Vagina (tissue), 2 donors: ENCODE measurements around the gene CFHR3. TPM values are rescaled to one million over a fixed set of nuclear protein-coding genes. Genes with fewer than 3 reads are reported as not detected.

Experiments used
- DNase-seq, 2 donors: peaks; one replicate each; pipeline ENCODE4 v3.0.0-alpha.2; 2017; ENCODE audit errors: extremely low spot score in 2 of 2
- H3K27ac ChIP-seq: fragments of 200-600 bp; sonication (generic); one replicate; pipeline ENCODE4 v1.5.1; 2019
- H3K27me3 ChIP-seq: fragments of 200-600 bp; sonication (generic); one replicate; pipeline ENCODE4 v1.5.1; 2019
- H3K36me3 ChIP-seq, 2 donors: fragments of 200-600 bp; sonication (generic); one replicate each; pipeline ENCODE4 v1.5.1; 2017 to 2019
- H3K4me1 ChIP-seq: fragments of 200-600 bp; sonication (generic); one replicate; pipeline ENCODE4 v1.5.1; 2019
- H3K4me3 ChIP-seq, 2 donors: fragments of 200-600 bp; sonication (generic); 1 replicate in 1 of 2; 2 replicates in 1 of 2; pipeline ENCODE4 v1.5.1; 2016 to 2019
- H3K9me3 ChIP-seq: fragments of 200-600 bp; sonication (generic); one replicate; pipeline ENCODE4 v1.5.1; 2019
- CTCF ChIP-seq, 3 experiments: fragments of 450-650 bp in 2 of 3; fragments of 200-600 bp in 1 of 3; sonication (generic) in 1 of 3; IDR thresholded peaks; one replicate each; pipeline ENCODE4 v1.5.1; 2017 to 2019; ENCODE audit warnings: antibody characterized with exemption in 3 of 3, mild to moderate bottlenecking in 2 of 3, moderate library complexity in 2 of 3
- POLR2A ChIP-seq, 2 donors: fragments of 450-650 bp; IDR thresholded peaks; one replicate each; pipeline ENCODE4 v1.6.1; 2017; ENCODE audit warnings: antibody characterized with exemption in 2 of 2, mild to moderate bottlenecking in 2 of 2, moderate library complexity in 2 of 2
- POLR2AphosphoS5 ChIP-seq, 2 donors: sonication (generic); formaldehyde crosslinking; IDR thresholded peaks; one replicate each; pipeline ENCODE4 v1.9.0; 2017; ENCODE audit warnings: antibody characterized with exemption in 2 of 2, mild to moderate bottlenecking in 2 of 2, low read depth in 1 of 2; ENCODE audit not compliant: insufficient read depth in 1 of 2
- intact Hi-C: fragments of 100-400 bp; cut with DNase I; formaldehyde crosslinking; loops from one replicate; pipeline ENCODE4 v1.15.1; 2023
- total RNA-seq: library from RNA; depleted of rRNA; stranded (reverse); fragments of >200 nt; gene quantifications from one replicate; pipeline ENCODE4 v1.2.3, GENCODE V29; 2016

CFHR3 gene
- total RNA-seq = not detected

GRCh38 chr1:196774603-196775002 lies at the start of gene CFHR3:
Gene CFHR3, plus strand, starts transcription at chr1:196774840. Its CDS starts 47 bp downstream, at chr1:196774887.
- no peak for DNase-seq
- intact Hi-C loops = no loop called here
- Histone ChIP-seq H3K27me3 (no peaks in the 10 kb centered on the region), H3K27ac (no peak within 1 kb of the TSS), H3K36me3 (no peaks in the 10 kb centered on the region), H3K9me3 (no peaks in the 10 kb centered on the region), H3K4me3 (no peak within 1 kb of the TSS), H3K4me1 (no peaks in the 10 kb centered on the region)
- TF ChIP-seq CTCF (IDR thresholded peaks at IDR 0.05) (no peak), POLR2A (IDR thresholded peaks at IDR 0.05) (no peak), POLR2AphosphoS5 (IDR thresholded peaks at IDR 0.05; ENCODE audit: insufficient read depth in 1 of 2, low read depth in 1 of 2) (no peak)

- Histone ChIP-seq H3K27ac (no peak overlapping the region), H3K4me3 (no peak overlapping the region), H3K27me3 (no peaks in the 10 kb centered on the region), H3K9me3 (no peaks in the 10 kb centered on the region), H3K4me1 (no peaks in the 10 kb centered on the region), H3K36me3 (no peaks in the 10 kb centered on the region)
- DNase-seq = no peak
- intact Hi-C loops = no loop called here
- TF ChIP-seq CTCF (IDR thresholded peaks at IDR 0.05) (no peak), POLR2A (IDR thresholded peaks at IDR 0.05) (no peak), POLR2AphosphoS5 (IDR thresholded peaks at IDR 0.05; ENCODE audit: insufficient read depth in 1 of 2, low read depth in 1 of 2) (no peak)
Measured at GRCh38 chr1:196732526-196732925, 42.1 kb upstream of the CFHR3 start.

- Histone ChIP-seq H3K4me3 (no peak overlapping the region), H3K36me3 (no peaks in the 10 kb centered on the region), H3K4me1 (no peaks in the 10 kb centered on the region), H3K9me3 (no peaks in the 10 kb centered on the region), H3K27me3 (no peaks in the 10 kb centered on the region), H3K27ac (no peak overlapping the region)
- intact Hi-C loops = no loop called here
- TF ChIP-seq POLR2AphosphoS5 (IDR thresholded peaks at IDR 0.05; ENCODE audit: insufficient read depth in 1 of 2, low read depth in 1 of 2) (no peak), POLR2A (IDR thresholded peaks at IDR 0.05) (no peak), CTCF (IDR thresholded peaks at IDR 0.05) (no peak)
- DNase-seq = no peak
Measured at GRCh38 chr1:196733091-196733970, 41.3 kb upstream of the CFHR3 start.

GRCh38 chr1:196734006-196734405 lies 40.6 kb upstream of the CFHR3 start:
- no peak overlapping the region for H3K4me3 ChIP-seq
- TF ChIP-seq POLR2AphosphoS5 (IDR thresholded peaks at IDR 0.05; ENCODE audit: insufficient read depth in 1 of 2, low read depth in 1 of 2) (no peak), POLR2A (IDR thresholded peaks at IDR 0.05) (no peak), CTCF (IDR thresholded peaks at IDR 0.05) (no peak)
- intact Hi-C loops = no loop called here
- no peaks in the 10 kb centered on the region for H3K27me3 ChIP-seq
- no peaks in the 10 kb centered on the region for H3K36me3 ChIP-seq
- no peak overlapping the region for H3K27ac ChIP-seq
- H3K9me3 ChIP-seq = no peaks in the 10 kb centered on the region
- no peaks in the 10 kb centered on the region for H3K4me1 ChIP-seq
- no peak for DNase-seq

- H3K27ac ChIP-seq = no peak overlapping the region
- intact Hi-C loops = no loop called here
- no peaks in the 10 kb centered on the region for H3K4me1 ChIP-seq
- H3K36me3 ChIP-seq = no peaks in the 10 kb centered on the region
- no peak overlapping the region for H3K4me3 ChIP-seq
- TF ChIP-seq POLR2AphosphoS5 (IDR thresholded peaks at IDR 0.05; ENCODE audit: insufficient read depth in 1 of 2, low read depth in 1 of 2) = no peak
- no peak for TF ChIP-seq POLR2A (IDR thresholded peaks at IDR 0.05)
- no peak for TF ChIP-seq CTCF (IDR thresholded peaks at IDR 0.05)
- H3K9me3 ChIP-seq = no peaks in the 10 kb centered on the region
- DNase-seq = no peak
- H3K27me3 ChIP-seq = no peaks in the 10 kb centered on the region
Measured at GRCh38 chr1:196734460-196734859, 40.2 kb upstream of the CFHR3 start.
